ENCODE measurements around the gene MT2A. TPM values are rescaled to one million over a fixed set of nuclear protein-coding genes. Genes with fewer than 3 reads are reported as not detected.

Gene MT2A
- total RNA-seq = 369 and 405 TPM in 2 replicates

GRCh38 chr16:56608043-56608875 is at the start of gene MT2A:
TSS of gene MT2A (plus strand) at chr16:56608584. CDS start at chr16:56608656, 72 bp downstream.

GRCh38 chr16:56564793-56565477 is 43.4 kb upstream of the MT2A start, which contains the start of gene MT4:
TSS of gene MT4 (plus strand) at chr16:56565073. CDS start at chr16:56565129, 56 bp downstream.

GRCh38 chr16:56589141-56590039 is 19.0 kb upstream of the MT2A start, which contains the start of gene MT3:
TSS of gene MT3 (plus strand) at chr16:56589528. CDS start at chr16:56589591, 63 bp downstream.

GRCh38 chr16:56625140-56625942 is 17.0 kb downstream of the MT2A start, which contains the start of gene MT1E:
TSS of gene MT1E (plus strand) at chr16:56625781. CDS start at chr16:56625852, 71 bp downstream.

DNA sequence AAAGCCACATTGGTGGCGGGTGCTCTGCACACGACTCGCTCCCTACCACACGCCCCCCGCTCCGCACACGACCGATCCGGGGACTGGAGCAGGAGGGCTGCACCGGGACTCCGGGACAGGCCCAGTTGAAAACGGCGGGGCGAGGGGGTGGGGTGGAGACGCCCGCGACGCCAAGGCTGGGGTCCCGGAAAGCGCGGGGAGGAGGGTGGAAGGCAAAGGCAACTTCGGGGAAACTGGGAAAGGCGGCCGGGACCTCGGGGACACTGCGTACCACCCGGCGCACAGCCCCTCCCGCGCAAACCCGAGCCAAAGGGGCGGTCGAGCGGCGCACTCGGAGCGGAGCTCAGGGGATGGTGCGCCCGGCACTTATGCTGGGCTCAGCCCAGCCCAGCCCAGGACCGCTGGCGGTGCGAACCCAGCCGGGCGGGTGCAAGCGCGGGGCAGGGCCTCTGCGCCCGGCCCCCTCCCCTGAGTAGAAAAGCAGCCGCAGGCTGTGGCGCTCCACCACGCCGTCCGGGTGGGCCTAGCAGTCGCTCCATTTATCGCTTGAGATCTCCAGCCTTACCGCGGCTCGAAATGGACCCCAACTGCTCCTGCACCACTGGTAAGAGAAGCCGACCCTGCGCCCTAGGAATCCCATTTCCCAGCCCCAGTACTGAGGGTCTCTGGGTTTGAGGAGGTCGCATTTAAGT is 23.9 kb downstream of the MT2A start, which contains the start of gene MT1M:
TSS of gene MT1M (plus strand) at position 504 of the 692 bp plus-strand sequence. CDS start at position 577, 73 bp downstream.

DNA sequence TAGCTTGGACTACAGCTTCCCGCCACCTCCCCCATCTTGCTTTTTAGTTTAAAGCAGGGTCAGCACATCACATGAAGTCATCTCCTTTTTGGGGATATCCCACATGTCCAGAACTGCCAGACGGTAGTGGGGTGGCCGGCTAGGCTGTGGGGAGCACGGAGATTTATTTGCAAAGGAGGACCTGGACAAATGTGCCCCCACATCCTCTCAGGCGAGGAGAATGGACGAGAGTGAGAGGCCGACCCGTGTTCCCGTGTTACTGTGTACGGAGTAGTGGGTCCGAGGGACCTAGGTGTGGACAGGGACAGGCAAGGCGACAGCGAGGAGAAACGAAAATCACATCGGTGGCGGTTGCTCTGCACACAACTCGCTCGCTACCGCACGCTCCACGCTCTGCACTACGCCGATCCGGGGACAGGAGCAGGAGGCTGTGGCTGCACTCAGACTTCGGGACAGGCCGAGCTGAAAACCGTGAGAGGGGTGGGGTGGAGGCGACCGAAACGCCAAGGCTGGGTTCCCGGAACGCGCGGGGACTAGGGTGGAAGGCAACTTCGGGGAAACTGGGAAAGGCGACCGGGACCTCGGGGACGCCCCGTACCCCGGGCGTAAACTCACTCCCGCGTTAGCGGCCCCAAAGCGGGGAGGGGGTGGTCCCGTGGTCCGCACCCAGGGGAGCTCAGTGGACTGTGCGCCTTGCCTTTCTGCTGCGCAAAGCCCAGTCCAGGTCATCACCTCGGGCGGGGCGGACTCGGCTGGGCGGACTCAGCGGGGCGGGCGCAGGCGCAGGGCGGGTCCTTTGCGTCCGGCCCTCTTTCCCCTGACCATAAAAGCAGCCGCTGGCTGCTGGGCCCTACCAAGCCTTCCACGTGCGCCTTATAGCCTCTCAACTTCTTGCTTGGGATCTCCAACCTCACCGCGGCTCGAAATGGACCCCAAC is 29.7 kb downstream of the MT2A start, which contains the start of gene MT1A:
TSS of gene MT1A (plus strand) at position 853 of the 937 bp plus-strand sequence. CDS start at position 926, 73 bp downstream.

GRCh38 chr16:56651586-56651985 is 43.2 kb downstream of the MT2A start, which contains the start of gene MT1B:
TSS of gene MT1B (plus strand) at chr16:56651886. CDS start at chr16:56651954, 68 bp downstream.

DNA sequence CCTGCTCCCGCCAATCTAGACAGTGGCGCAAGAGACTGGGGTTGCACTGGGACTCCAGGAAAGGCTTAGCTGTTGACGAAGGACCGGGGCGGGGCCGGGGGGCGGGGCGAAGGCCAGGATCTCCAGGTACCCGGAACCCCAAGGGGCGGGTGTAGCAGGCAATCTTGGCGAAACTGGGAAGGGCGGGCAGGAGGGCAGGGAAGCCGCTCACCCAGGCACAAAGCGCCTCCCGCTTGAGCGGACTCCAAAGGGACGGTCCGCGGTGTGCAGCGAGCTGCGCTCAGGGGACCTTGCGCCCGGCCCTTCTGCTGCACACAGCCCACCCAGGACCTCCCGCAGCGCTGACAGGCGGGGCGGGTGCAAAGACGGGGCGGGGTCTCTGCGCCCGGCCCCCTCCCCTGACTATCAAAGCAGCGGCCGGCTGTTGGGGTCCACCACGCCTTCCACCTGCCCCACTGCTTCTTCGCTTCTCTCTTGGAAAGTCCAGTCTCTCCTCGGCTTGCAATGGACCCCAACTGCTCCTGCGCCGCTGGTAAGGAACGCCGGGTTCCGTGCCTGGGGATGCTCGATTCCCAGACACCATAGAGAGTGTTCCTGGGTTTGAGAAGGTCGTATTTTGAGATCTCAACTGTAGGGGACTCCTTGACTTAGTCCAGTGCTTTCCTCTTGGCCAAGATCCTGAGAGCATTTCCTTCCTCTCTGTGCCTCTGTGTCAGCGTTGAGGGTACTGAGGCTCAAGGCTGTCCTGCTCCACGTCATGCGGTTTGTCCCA is 49.4 kb downstream of the MT2A start, which contains the start of gene MT1F:
TSS of gene MT1F (plus strand) at position 405 of the 772 bp plus-strand sequence. CDS start at position 505, 100 bp downstream.

Other genes starting within 250 kb of the MT2A start
- gene AMFR, start 183.0 kb upstream of the MT2A start, total RNA-seq = 164 and 200 TPM in 2 replicates
- gene NUDT21, start 157.3 kb upstream of the MT2A start, total RNA-seq = 55.1 and 80.3 TPM in 2 replicates
- gene OGFOD1, start 157.0 kb upstream of the MT2A start, total RNA-seq = 61.0 and 66.1 TPM in 2 replicates
- gene BBS2, start 88.6 kb upstream of the MT2A start, total RNA-seq = 34.6 and 58.4 TPM in 2 replicates
- not detected in 2 replicates for gene MT4, start 43.5 kb upstream of the MT2A start, total RNA-seq
- not detected in 2 replicates for gene MT3, start 19.1 kb upstream of the MT2A start, total RNA-seq
- gene MT1E, start 17.2 kb downstream of the MT2A start, total RNA-seq = 226 and 355 TPM in 2 replicates
- 4.7 and 24.6 TPM in 2 replicates for gene MT1M, start 24.1 kb downstream of the MT2A start, total RNA-seq
- gene MT1A, start 30.1 kb downstream of the MT2A start, total RNA-seq = 11.1 and 17.6 TPM in 2 replicates
- gene MT1B, start 43.3 kb downstream of the MT2A start, total RNA-seq = not detected in 2 replicates
- gene MT1F, start 49.4 kb downstream of the MT2A start, total RNA-seq = 0.37 TPM in 1 of 2 replicates, not detected in the other
- 0.59 and 3.3 TPM in 2 replicates for gene MT1G, start 59.5 kb downstream of the MT2A start, total RNA-seq
- not detected in 2 replicates for gene MT1H, start 61.2 kb downstream of the MT2A start, total RNA-seq
- 116 and 429 TPM in 2 replicates for gene MT1X, start 73.9 kb downstream of the MT2A start, total RNA-seq
- gene NUP93, start 121.5 kb downstream of the MT2A start, total RNA-seq = 65.4 and 91.1 TPM in 2 replicates

Data from subcutaneous preadipocyte (primary cell).